Measurements from ENCODE around the gene DUSP22.
"Not testable (repeated sequence)": the region's sequence is repeated elsewhere in the genome, so short reads cannot be mapped to it uniquely, and the experiment has no call there.

DUSP22 gene

GRCh38 chr6:324116-324728 is 31.9 kb downstream of the DUSP22 start:
- no peak overlapping the region for H3K56ac ChIP-seq (ENCODE audit: low read length)
- no peak overlapping the region for H2BK120ac ChIP-seq (ENCODE audit: low read depth, low read length)
- no peak overlapping the region for H2BK15ac ChIP-seq (replicated peaks; ENCODE audit: low read depth)
- no peak overlapping the region for H2AK5ac ChIP-seq (ENCODE audit: low read length)
- H3K4ac ChIP-seq (ENCODE audit: low read depth, low read length) = no peak overlapping the region
- no peak overlapping the region for H2BK5ac ChIP-seq (ENCODE audit: low read length)
- no peak overlapping the region for H4K8ac ChIP-seq (ENCODE audit: low read depth, low read length)
- no peaks in the 10 kb centered on the region for H3K36me3 ChIP-seq (ENCODE audit: control insufficient read depth, insufficient read depth, low read length)
- no peak for DNase-seq
- no peaks in the 10 kb centered on the region for H3K79me1 ChIP-seq (ENCODE audit: low read length)
- H3K18ac ChIP-seq (ENCODE audit: low read length) = no peak overlapping the region
- no CpG with 5 or more reads among the region's 19 CpGs for WGBS (ENCODE audit: extremely low coverage, insufficient coverage, low lambda C conversion rate)
- no peaks in the 10 kb centered on the region for H3K79me2 ChIP-seq (ENCODE audit: control insufficient read depth, insufficient read depth, low read length)
- H3K4me2 ChIP-seq (ENCODE audit: low read length) = no peak overlapping the region
- no peak overlapping the region for H3K4me3 ChIP-seq (ENCODE audit: low read length)
- H3K9ac ChIP-seq (ENCODE audit: low read length) = no peak overlapping the region
- no peaks in the 10 kb centered on the region for H3K27me3 ChIP-seq (ENCODE audit: insufficient read depth, low read length, poor library complexity)
- H3K23ac ChIP-seq (ENCODE audit: low read length) = no peak overlapping the region
- H3K27ac ChIP-seq (ENCODE audit: low read depth, low read length) = no peak overlapping the region
- no peaks in the 10 kb centered on the region for H3K4me1 ChIP-seq (ENCODE audit: control insufficient read depth, low read depth, low read length)
- no peak overlapping the region for H4K5ac ChIP-seq (ENCODE audit: low read length)

DNA sequence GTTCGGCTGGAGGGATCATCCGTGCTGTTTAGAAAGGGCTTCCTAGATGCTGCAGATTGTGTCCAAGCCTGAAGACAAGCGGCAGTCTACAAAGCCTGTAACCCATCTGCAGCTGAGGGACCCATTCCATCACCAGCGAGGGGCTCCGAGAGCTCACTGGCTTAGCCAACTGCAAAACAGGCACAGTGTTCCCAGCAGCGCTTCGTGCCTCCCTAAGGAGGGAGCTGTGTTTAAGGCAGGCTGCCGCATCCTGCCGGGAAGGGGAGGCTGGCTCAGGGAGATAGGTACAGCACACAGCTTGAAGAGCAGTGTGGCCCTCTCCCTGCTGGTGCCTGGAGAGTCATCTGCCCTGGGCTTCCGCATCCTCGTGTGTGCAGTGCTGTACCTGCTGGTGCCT is 32.4 kb downstream of the DUSP22 start:
- H3K56ac ChIP-seq (ENCODE audit: low read length) = no peak overlapping the region
- H3K4me3 ChIP-seq (ENCODE audit: low read length) = no peak overlapping the region
- H3K18ac ChIP-seq (ENCODE audit: low read length) = no peak overlapping the region
- no peak overlapping the region for H2BK120ac ChIP-seq (ENCODE audit: low read depth, low read length)
- no peak overlapping the region for H3K9ac ChIP-seq (ENCODE audit: low read length)
- no peaks in the 10 kb centered on the region for H3K4me1 ChIP-seq (ENCODE audit: control insufficient read depth, low read depth, low read length)
- H3K27ac ChIP-seq (ENCODE audit: low read depth, low read length) = no peak overlapping the region
- H2BK15ac ChIP-seq (replicated peaks; ENCODE audit: low read depth) = no peak overlapping the region
- peak; percentile 20 for DNase-seq
- H3K36me3 ChIP-seq (ENCODE audit: control insufficient read depth, insufficient read depth, low read length) = no peaks in the 10 kb centered on the region
- no peaks in the 10 kb centered on the region for H3K27me3 ChIP-seq (ENCODE audit: insufficient read depth, low read length, poor library complexity)
- H3K4me2 ChIP-seq (ENCODE audit: low read length) = no peak overlapping the region
- no CpG with 5 or more reads among the region's 11 CpGs for WGBS (ENCODE audit: extremely low coverage, insufficient coverage, low lambda C conversion rate)
- no peak overlapping the region for H2BK5ac ChIP-seq (ENCODE audit: low read length)
- H4K5ac ChIP-seq (ENCODE audit: low read length) = no peak overlapping the region
- no peak overlapping the region for H3K23ac ChIP-seq (ENCODE audit: low read length)
- no peaks in the 10 kb centered on the region for H3K79me2 ChIP-seq (ENCODE audit: control insufficient read depth, insufficient read depth, low read length)
- H2AK5ac ChIP-seq (ENCODE audit: low read length) = no peak overlapping the region
- H3K4ac ChIP-seq (ENCODE audit: low read depth, low read length) = no peak overlapping the region
- H3K79me1 ChIP-seq (ENCODE audit: low read length) = no peaks in the 10 kb centered on the region
- no peak overlapping the region for H4K8ac ChIP-seq (ENCODE audit: low read depth, low read length)

- not testable (repeated sequence) for H3K27ac ChIP-seq (ENCODE audit: low read depth, low read length); H3K4me2 ChIP-seq (ENCODE audit: low read length); H3K23ac ChIP-seq (ENCODE audit: low read length); H2BK120ac ChIP-seq (ENCODE audit: low read depth, low read length); H3K9ac ChIP-seq (ENCODE audit: low read length); H3K4ac ChIP-seq (ENCODE audit: low read depth, low read length); DNase-seq; H4K8ac ChIP-seq (ENCODE audit: low read depth, low read length); H3K79me1 ChIP-seq (ENCODE audit: low read length); H3K4me1 ChIP-seq (ENCODE audit: control insufficient read depth, low read depth, low read length); H3K56ac ChIP-seq (ENCODE audit: low read length); H3K79me2 ChIP-seq (ENCODE audit: control insufficient read depth, insufficient read depth, low read length); H2BK5ac ChIP-seq (ENCODE audit: low read length); H3K36me3 ChIP-seq (ENCODE audit: control insufficient read depth, insufficient read depth, low read length); H4K5ac ChIP-seq (ENCODE audit: low read length); H3K18ac ChIP-seq (ENCODE audit: low read length); H3K4me3 ChIP-seq (ENCODE audit: low read length); H3K27me3 ChIP-seq (ENCODE audit: insufficient read depth, low read length, poor library complexity); H2BK15ac ChIP-seq (replicated peaks; ENCODE audit: low read depth); H2AK5ac ChIP-seq (ENCODE audit: low read length)
- WGBS (ENCODE audit: extremely low coverage, insufficient coverage, low lambda C conversion rate) = no CpG with 5 or more reads among the region's 16 CpGs
Observed at GRCh38 chr6:325161-325860, 33.0 kb downstream of the DUSP22 start.

- not testable (repeated sequence) for H2AK5ac ChIP-seq (ENCODE audit: low read length); H4K5ac ChIP-seq (ENCODE audit: low read length); H2BK5ac ChIP-seq (ENCODE audit: low read length); H2BK120ac ChIP-seq (ENCODE audit: low read depth, low read length); DNase-seq; H3K23ac ChIP-seq (ENCODE audit: low read length); H3K18ac ChIP-seq (ENCODE audit: low read length); H3K4ac ChIP-seq (ENCODE audit: low read depth, low read length); H3K27ac ChIP-seq (ENCODE audit: low read depth, low read length); H3K4me2 ChIP-seq (ENCODE audit: low read length); H4K8ac ChIP-seq (ENCODE audit: low read depth, low read length); H3K36me3 ChIP-seq (ENCODE audit: control insufficient read depth, insufficient read depth, low read length); H3K27me3 ChIP-seq (ENCODE audit: insufficient read depth, low read length, poor library complexity); H3K56ac ChIP-seq (ENCODE audit: low read length); H3K4me3 ChIP-seq (ENCODE audit: low read length); H3K4me1 ChIP-seq (ENCODE audit: control insufficient read depth, low read depth, low read length); H3K9ac ChIP-seq (ENCODE audit: low read length); H3K79me1 ChIP-seq (ENCODE audit: low read length); H3K79me2 ChIP-seq (ENCODE audit: control insufficient read depth, insufficient read depth, low read length); H2BK15ac ChIP-seq (replicated peaks; ENCODE audit: low read depth)
- no CpG with 5 or more reads among the region's 9 CpGs for WGBS (ENCODE audit: extremely low coverage, insufficient coverage, low lambda C conversion rate)
Observed at GRCh38 chr6:326066-326465, 33.8 kb downstream of the DUSP22 start.

DNA sequence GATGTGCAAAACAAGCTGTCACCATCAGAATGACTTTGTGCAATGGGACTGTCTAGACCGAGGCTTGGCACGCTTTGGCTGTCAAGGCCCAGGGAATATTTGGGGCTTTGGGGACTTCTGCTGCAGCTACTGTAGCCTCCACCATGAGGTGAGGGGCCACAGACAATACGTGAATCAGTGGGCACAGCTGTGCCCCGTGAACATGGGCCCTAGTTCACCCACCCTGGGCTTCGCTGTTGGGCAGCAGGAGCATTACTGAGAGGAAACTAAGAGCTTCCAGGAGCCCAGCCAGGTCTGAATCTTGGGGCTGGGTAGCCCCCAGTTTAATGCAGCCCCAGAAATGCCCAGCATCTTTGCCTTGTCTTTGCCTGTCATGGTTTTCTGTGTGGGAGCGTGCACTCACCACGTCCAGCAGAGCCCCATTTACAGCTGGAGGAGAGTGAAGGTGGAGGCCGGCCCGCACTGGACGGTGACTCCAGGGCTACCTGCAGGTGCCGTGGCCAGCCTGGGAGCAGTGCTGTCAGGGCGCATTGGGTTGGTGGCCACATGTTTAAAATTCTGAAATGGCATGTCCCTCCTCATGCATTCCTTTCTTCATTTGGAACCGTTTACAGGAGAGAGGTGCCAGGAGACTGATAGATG is 34.7 kb downstream of the DUSP22 start:
- Histone ChIP-seq H2BK15ac (replicated peaks; ENCODE audit: low read depth) (no peak overlapping the region), H3K18ac (ENCODE audit: low read length) (no peak overlapping the region), H3K4ac (ENCODE audit: low read depth, low read length) (no peak overlapping the region), H3K9ac (ENCODE audit: low read length) (no peak overlapping the region), H3K27me3 (ENCODE audit: insufficient read depth, low read length, poor library complexity) (no peaks in the 10 kb centered on the region), H3K4me3 (ENCODE audit: low read length) (no peak overlapping the region), H3K79me1 (ENCODE audit: low read length) (no peaks in the 10 kb centered on the region), H4K8ac (ENCODE audit: low read depth, low read length) (no peak overlapping the region), H3K36me3 (ENCODE audit: control insufficient read depth, insufficient read depth, low read length) (no peaks in the 10 kb centered on the region), H2BK5ac (ENCODE audit: low read length) (no peak overlapping the region), H3K27ac (ENCODE audit: low read depth, low read length) (no peak overlapping the region), H3K79me2 (ENCODE audit: control insufficient read depth, insufficient read depth, low read length) (no peaks in the 10 kb centered on the region), H2AK5ac (ENCODE audit: low read length) (no peak overlapping the region), H3K4me2 (ENCODE audit: low read length) (no peak overlapping the region), H3K23ac (ENCODE audit: low read length) (no peak overlapping the region), H3K56ac (ENCODE audit: low read length) (no peak overlapping the region), H2BK120ac (ENCODE audit: low read depth, low read length) (no peak overlapping the region), H3K4me1 (ENCODE audit: control insufficient read depth, low read depth, low read length) (no peaks in the 10 kb centered on the region), H4K5ac (ENCODE audit: low read length) (no peak overlapping the region)
- DNase-seq = no peak
- WGBS (ENCODE audit: extremely low coverage, insufficient coverage, low lambda C conversion rate) = no CpG with 5 or more reads among the region's 13 CpGs

Data from mesendoderm (in vitro differentiated cells).